ENCODE results near the gene RNF222.
"Not testable (repeated sequence)": the region's sequence is repeated elsewhere in the genome, so short reads cannot be mapped to it uniquely, and the experiment has no call there.

Gene RNF222

DNA sequence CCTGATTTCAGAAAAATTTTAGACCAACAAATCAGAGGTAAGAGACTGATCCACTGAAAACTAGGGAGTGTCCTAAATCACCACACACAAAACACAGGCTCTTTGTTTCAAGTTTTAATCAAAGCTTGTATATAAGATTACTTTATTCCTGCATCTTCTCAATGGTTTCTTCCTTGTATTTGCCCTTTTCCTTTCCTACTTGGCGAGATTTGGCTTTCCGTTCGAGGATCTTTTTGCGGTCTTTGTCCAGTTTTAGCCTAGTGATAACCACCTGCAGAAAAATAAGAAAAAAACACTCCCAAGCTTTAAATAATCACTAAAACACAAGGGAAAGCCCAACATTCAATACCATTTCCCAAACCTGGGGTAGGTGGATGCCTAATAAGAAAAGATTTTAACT is 20.2 kb downstream of the RNF222 start:
- no peak for DNase-seq

DNA sequence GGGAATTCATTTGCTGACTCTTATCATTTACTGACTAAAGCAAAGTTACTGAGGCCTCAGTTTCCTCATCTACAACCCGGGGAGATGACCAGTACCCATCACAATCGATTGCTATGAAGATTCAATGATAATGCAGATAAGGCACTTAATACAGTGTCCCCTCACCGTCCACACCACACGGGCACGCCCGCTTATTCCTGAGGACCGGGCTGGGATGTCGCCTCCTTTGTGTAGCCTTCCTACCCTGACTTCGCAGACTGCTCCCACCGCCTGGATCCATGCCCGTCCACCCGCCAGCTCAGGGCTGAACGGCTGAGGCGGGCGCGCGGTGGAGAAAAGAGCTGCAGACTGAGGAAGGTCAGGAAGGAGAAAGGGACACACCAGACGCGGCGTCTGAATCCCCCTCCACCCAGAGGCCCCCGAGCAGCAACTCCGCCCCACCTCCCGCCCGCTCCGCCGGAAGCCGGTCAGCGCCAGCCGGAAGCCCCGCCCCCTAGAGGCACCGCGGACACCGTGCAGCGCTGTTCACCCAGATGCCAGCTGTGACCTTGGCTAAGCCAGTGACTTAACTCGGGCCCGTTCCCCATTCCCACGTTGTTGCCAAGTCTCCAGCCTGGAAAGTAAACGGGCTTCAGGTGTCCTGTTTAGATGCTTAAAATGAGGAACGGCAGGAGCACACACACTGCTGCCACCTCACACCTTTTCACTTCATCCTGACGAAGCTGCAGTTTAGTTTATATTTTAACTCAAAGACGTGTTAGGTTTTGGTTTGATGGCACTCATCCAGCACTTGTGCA is 21.2 kb downstream of the RNF222 start, which contains the start of gene KRABD2:
KRABD2 (minus strand) TSS at position 434 of the 797 bp plus-strand sequence.
- DNase-seq, result peak; percentile 75

- no peak for DNase-seq
These were observed 21.8 kb downstream of the RNF222 start for GRCh38 chr17:8375738-8376259.

DNA sequence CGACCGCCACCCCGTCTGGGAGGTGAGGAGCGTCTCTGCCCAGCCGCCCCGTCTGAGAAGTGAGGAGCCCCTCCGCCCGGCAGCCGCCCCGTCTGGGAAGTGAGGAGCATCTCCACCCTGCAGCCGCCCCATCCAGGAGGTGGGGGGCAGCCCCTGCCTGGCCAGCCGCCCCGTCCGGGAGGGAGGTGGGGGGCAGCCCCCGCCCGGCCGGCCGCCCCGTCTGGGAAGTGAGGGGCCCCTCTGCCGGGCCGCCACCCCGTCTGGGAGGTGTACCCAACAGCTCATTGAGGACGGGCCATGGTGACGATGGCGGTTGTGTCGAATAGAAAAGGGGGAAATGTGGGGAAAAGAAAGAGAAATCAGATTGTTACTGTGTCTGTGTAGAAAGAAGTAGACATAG is 23.8 kb downstream of the RNF222 start:
- not testable (repeated sequence) for DNase-seq

DNA sequence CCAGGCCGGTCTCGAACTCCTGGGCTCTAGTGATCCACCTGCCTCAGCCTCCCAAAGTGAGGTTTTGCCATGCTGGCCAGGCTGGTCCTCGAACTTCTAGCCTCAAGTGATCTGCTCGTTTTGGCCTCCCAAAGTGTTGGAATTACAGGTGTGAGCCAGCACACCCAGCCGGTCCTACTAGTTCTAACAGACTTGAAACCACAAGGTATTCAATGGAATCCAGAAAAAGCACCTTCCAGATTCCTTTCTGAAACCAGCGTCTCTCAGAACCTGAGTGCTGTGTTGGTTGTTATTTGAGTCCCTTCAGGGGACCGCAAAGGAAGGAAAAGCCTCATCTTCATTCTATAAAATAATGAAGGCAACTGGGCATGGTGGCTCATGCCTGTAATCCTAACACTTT is 25.2 kb downstream of the RNF222 start:
- DNase-seq, result no peak

- DNase-seq, result no peak
These were observed 25.8 kb downstream of the RNF222 start for GRCh38 chr17:8371786-8372185.

DNA sequence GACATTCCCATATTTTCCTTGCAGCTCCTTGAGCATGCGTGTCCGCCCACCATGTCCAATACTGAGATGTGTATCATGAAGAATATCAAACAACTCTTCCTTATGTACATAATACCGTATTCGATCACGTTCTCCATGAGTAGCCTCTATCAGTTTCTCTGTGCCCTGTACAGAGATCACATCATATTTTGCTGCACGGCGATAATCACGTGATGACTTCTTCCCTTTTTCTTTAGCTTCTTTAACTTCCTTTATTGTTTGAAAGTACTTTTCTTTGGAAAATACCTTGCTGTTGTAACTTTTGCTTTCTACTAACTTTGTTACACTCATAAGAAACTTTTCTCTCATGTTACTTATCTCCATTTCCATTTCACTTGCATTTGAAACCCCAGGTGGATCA is 27.7 kb downstream of the RNF222 start:
- no peak for DNase-seq

DNA sequence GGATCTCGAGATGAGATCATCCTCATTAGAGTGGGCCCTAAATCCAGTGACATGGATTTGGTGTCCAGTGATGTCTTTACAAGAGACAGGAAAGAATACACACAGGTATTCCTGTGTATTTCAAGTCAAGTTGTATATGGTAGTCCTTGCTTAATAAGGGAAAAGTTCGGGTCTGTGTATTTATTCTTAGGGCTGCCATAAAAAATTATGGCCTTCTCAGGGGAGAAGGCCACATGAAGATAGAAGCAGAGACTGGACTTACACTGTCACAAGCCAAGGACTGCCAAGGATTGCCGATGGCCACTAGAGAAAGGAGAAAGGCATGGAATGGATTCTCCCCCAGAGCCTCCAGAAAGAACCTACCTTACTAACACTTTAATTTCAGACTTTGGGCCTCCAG is 29.4 kb downstream of the RNF222 start:
- DNase-seq, result no peak

DNA sequence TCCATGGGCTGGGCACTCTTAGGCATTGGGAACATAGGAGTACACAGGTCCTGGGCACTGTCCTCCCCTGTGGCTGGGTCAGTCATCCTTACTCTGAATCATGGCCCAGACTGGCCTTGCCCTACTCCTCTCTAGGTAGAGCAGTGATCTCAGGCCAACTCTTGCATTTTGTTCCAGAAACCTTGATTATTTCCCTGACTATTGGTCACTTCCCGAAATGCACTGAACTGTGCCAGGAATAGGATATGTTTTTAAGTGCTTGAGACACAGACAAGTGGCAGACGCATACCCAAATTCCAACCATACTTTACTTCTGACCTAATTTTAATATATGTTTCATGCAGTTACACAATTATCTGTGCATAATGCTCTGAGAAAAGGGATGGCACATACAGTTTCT is 31.4 kb downstream of the RNF222 start:
- DNase-seq, result no peak

DNA sequence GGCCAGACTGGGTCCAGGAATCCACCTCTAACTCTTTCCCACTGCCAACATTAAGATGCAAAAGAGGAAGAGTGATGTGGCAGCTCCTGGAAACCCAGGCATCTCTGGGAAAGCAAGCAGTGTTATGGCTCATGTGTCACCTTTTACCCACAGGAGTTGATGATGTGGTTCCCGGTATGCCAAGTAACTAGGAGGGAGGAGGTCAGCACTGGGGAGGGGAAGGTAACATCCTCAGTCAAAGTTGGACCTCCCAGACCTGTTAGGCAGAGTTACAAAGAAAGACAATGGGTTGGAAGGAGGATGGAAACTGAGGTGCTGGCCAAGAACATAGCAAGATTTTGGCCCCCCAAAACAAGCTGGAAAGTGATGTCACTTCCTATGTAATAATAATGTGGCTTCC is 32.5 kb downstream of the RNF222 start:
- DNase-seq, result no peak

- DNase-seq, result no peak
These were observed 34.8 kb downstream of the RNF222 start for GRCh38 chr17:8362651-8363332.

- DNase-seq, result no peak
These were observed 36.9 kb downstream of the RNF222 start for GRCh38 chr17:8360751-8361150.

- DNase-seq, result no peak
These were observed 37.4 kb downstream of the RNF222 start for GRCh38 chr17:8360260-8360659.

DNA sequence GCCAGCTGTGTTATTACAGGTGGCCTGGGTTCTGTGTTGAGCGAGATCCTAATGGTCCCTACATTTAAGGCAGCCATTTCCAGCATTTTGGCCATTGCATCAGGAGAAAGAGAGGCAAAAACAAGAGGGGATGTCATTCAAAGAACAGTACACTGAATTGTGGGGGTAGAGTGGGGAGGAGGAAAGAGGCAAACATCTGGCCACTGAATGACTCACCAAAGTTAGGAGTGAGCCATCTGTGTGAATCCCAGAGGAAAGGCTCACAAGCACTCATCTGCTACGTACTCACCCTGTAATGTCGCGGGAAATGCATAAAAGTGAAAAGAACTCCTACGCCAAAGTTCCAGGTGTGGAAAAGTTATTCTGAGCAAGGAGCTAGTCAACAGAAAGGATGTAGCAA is 37.9 kb downstream of the RNF222 start:
- no peak for DNase-seq

GRCh38 chr17:8357910-8358309 is 39.7 kb downstream of the RNF222 start:
- no peak for DNase-seq

DNA sequence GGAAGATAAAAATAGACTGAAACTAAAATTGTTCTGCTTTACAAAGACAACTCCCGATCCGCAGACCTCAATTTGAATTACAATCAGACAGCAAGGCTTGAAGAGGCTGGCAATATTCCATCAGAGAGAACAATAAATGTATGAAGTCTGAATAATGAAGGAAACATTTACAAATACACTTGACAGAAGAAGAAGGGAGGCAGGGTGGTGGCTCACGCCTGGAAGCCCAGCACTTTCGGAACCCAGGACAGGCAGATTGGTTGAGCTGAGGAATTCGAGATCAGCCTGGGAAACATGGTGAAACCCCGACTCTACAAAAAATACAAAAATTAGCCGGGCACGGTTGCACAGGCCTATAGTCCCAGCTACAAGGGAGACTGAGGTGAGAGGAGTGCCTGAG is 43.4 kb downstream of the RNF222 start:
- no peak for DNase-seq

DNA sequence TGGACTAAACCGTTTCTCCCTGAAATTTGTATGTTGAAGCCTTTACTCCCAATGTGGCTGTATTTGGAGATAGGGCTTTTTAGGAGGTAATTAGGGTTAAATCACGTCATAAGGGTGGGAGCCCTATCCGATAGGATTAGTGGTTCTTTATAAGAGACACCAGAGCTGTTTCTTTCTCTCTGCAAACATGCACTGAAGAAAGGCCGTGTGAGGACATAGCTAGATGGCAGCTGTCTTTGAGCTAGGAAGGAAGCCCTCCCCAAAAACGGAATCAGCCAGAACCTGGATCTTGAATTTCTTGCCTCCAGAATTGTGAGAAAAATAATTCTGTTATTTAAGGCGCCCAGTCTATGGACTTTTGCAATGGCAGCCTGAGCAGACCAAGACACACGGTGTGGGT is 43.9 kb downstream of the RNF222 start:
- DNase-seq, result no peak

DNA sequence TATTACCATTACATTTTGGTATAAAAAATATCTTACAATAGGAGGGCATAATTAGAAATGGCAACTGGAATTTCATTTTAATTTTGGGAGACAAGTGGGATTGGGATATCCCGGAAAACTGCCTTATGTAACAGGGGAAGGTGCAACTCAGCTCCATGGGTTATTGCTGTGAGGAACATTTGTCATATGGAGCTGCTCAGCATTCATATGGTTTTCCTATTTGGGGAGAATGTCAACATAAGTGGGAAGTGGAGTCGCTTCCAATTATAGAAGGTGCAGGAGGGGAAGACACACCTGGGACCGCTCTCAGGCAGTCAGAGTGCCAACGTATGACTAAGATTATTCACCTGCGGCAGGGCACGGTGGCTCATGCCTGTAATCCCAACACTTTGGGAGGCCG is 47.3 kb downstream of the RNF222 start:
- no peak for DNase-seq

GRCh38 chr17:8347001-8347400 is 50.6 kb downstream of the RNF222 start:
- DNase-seq, result not testable (repeated sequence)

DNA sequence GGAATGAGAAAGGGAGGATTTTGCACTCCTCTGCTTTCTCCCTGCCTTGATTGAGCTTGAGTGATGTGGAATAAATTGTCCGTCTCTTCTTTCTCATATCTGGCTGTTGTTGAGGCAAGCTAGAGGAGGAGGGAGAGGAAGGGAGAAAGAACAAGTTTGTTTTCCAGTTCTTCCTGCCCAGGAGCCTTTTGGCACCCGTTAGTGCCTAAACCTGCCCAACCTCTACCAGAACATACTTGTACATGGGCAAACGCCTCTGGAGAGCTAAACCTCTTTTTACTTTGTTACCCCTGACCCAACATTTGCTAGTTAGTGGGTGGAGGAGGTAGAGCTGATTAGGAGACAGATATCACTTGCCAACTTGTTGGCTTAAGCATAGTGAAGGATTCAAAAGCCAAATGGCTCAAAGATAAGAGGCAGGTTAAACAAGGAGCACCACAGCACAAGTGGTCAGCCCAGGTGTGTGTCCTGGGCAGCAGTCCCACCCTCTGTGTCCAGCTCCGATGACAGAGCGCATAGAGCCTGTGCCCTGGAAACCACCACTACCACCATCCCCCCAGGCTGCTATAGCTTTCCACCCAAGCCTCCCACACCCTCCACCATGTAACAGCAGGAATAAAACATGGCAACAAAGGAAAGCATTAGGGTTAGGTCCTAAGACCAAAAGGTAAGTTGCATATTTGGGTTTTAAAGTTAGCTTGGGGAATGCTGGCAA is 51.5 kb downstream of the RNF222 start:
- no peak for DNase-seq

- no peak for DNase-seq
These were observed 52.5 kb downstream of the RNF222 start for GRCh38 chr17:8345052-8345690.

- no peak for DNase-seq
These were observed 56.2 kb downstream of the RNF222 start for GRCh38 chr17:8341456-8341855.
